H1 (cell line): Measurements from ENCODE around the gene ZNF785. TPM values are rescaled to one million over a fixed set of nuclear protein-coding genes. Genes with fewer than 3 reads are reported as not detected.

ENCODE experiments used
- CTCF ChIA-PET: fragments of 300-600 bp; sonication (Branson Sonifier 250); formaldehyde crosslinking; loops from one replicate; lab custom pipeline; 2021; ENCODE audit not compliant: partially characterized antibody; lab: Charles Lee
- POLR2A ChIA-PET: fragments of 300-600 bp; sonication (Branson Sonifier 250); formaldehyde crosslinking; loops from one replicate; lab custom pipeline; 2021; ENCODE audit warnings: inconsistent platforms; ENCODE audit not compliant: partially characterized antibody; lab: Charles Lee
- DNase-seq, 2 experiments: peaks; one replicate each; pipeline versions ENCODE4 v3.0.0 to v3.0.0-alpha.2; 2010 to 2022; ENCODE audit warnings: low spot score in 2 of 2, low read depth in 1 of 2, mixed read lengths in 1 of 2
- FAIRE-seq: peaks from 2 replicates; lab custom pipeline; 2011; peaks lifted over from hg19 to GRCh38; lab: Jason Lieb, UNC
- H2AFZ ChIP-seq: 2 replicates; pipeline ENCODE4 v1.8.1; 2012; ENCODE audit warnings: low read length, inconsistent platforms
- H2AK5ac ChIP-seq: 2 replicates; pipeline ENCODE4 v1.6.1; 2013; ENCODE audit warnings: low read depth, low read length
- H2BK120ac ChIP-seq: replicated peaks from 2 replicates; pipeline ENCODE3; 2013; ENCODE audit warnings: low read depth, low read length, inconsistent platforms
- H2BK12ac ChIP-seq: 2 replicates; pipeline ENCODE4 v1.6.1; 2013; ENCODE audit warnings: low read depth, low read length
- H2BK15ac ChIP-seq: 2 replicates; pipeline ENCODE4 v1.6.1; 2013; ENCODE audit warnings: low read length
- H2BK20ac ChIP-seq: 2 replicates; pipeline ENCODE4 v1.6.1; 2013; ENCODE audit warnings: low read length
- H2BK5ac ChIP-seq: 2 replicates; pipeline ENCODE4 v1.6.1; 2013; ENCODE audit warnings: low read depth, low read length
- H3K14ac ChIP-seq: 2 replicates; pipeline ENCODE4 v1.6.1; 2013; ENCODE audit warnings: inconsistent platforms; ENCODE audit not compliant: insufficient read length
- H3K18ac ChIP-seq: 2 replicates; pipeline ENCODE4 v1.6.1; 2013; ENCODE audit warnings: low read length; ENCODE audit errors: extremely low read depth
- H3K23ac ChIP-seq: 2 replicates; pipeline ENCODE4 v1.6.1; 2013; ENCODE audit warnings: inconsistent platforms; ENCODE audit not compliant: insufficient read length
- H3K23me2 ChIP-seq: 2 replicates; pipeline ENCODE4 v1.6.1; 2013; ENCODE audit warnings: low read depth, low read length
- H3K27ac ChIP-seq: 2 replicates; pipeline ENCODE4 v1.6.1; 2011; ENCODE audit warnings: low read depth, low read length, inconsistent platforms
- H3K27me3 ChIP-seq, 4 experiments: replicated peaks in 1 of 4; 1 replicate in 1 of 4; 2 replicates in 3 of 4; pipeline versions ENCODE4 v1.6.1 to v1.8.1; 2011 to 2013; ENCODE audit warnings: low read length in 3 of 4, mild to moderate bottlenecking in 3 of 4, inconsistent platforms in 2 of 4, mixed read lengths in 2 of 4, moderate library complexity in 1 of 4; ENCODE audit not compliant: control insufficient read depth in 3 of 4, insufficient read depth in 3 of 4; ENCODE audit errors: extremely low read depth in 1 of 4
- H3K36me3 ChIP-seq, 4 experiments: 2 replicates each; pipeline versions ENCODE4 v1.6.1 to v1.8.1; 2011 to 2013; ENCODE audit warnings: mild to moderate bottlenecking in 4 of 4, low read length in 3 of 4, moderate library complexity in 2 of 4, control low read depth in 1 of 4, inconsistent platforms in 1 of 4; ENCODE audit not compliant: insufficient read depth in 4 of 4, control insufficient read depth in 2 of 4
- H3K4ac ChIP-seq: replicated peaks from 2 replicates; pipeline ENCODE3; 2013; ENCODE audit warnings: low read length, low read depth, mixed read lengths, inconsistent platforms; ENCODE audit not compliant: insufficient read length
- H3K4me1 ChIP-seq, 4 experiments: replicated peaks in 1 of 4; 1 replicate in 1 of 4; 2 replicates in 3 of 4; pipeline versions ENCODE4 v1.6.1 to v1.8.1; 2011 to 2013; ENCODE audit warnings: low read length in 3 of 4, inconsistent platforms in 2 of 4, mixed read lengths in 1 of 4; ENCODE audit not compliant: insufficient read depth in 4 of 4, control insufficient read depth in 3 of 4
- H3K4me2 ChIP-seq, 2 experiments: 2 replicates each; pipeline versions ENCODE4 v1.6.1 to v1.8.1; 2011 to 2013; ENCODE audit warnings: low read depth in 2 of 2, low read length in 2 of 2, control low read depth in 1 of 2, inconsistent platforms in 1 of 2, mild to moderate bottlenecking in 1 of 2; ENCODE audit not compliant: insufficient read depth in 1 of 2
- H3K4me3 ChIP-seq, 4 experiments: fragments of 200-600, 300-600 bp in 1 of 4; sonication (generic), shearing (Covaris generic), sonication (Bioruptor Twin) in 1 of 4; 2 replicates each; pipeline versions ENCODE4 v1.5.1 to v1.8.1; 2011 to 2016; ENCODE audit warnings: low read length in 4 of 4, low read depth in 3 of 4, control low read depth in 2 of 4, inconsistent platforms in 2 of 4, mild to moderate bottlenecking in 2 of 4, mixed read lengths in 1 of 4, moderate library complexity in 1 of 4; ENCODE audit not compliant: insufficient read depth in 2 of 4; ENCODE audit errors: extremely low read depth in 1 of 4
- H3K56ac ChIP-seq: replicated peaks from 2 replicates; pipeline ENCODE3; 2013; ENCODE audit warnings: low read depth, mild to moderate bottlenecking, mixed read lengths, low read length, inconsistent platforms; ENCODE audit not compliant: insufficient read length
- H3K79me1 ChIP-seq: 2 replicates; pipeline ENCODE4 v1.6.1; 2013; ENCODE audit warnings: low read depth, low read length, control low read depth
- H3K79me2 ChIP-seq, 2 experiments: 2 replicates each; pipeline versions ENCODE4 v1.6.1 to v1.8.1; 2012 to 2013; ENCODE audit warnings: low read length in 2 of 2, mild to moderate bottlenecking in 2 of 2, inconsistent platforms in 1 of 2; ENCODE audit not compliant: insufficient read depth in 2 of 2, control insufficient read depth in 1 of 2
- H3K9ac ChIP-seq, 4 experiments: replicated peaks in 1 of 4; 1 replicate in 1 of 4; 2 replicates in 3 of 4; pipeline versions ENCODE4 v1.6.1 to v1.8.1; 2011 to 2013; ENCODE audit warnings: low read depth in 3 of 4, low read length in 3 of 4, control low read depth in 2 of 4, mild to moderate bottlenecking in 2 of 4, moderate library complexity in 2 of 4, inconsistent platforms in 1 of 4; ENCODE audit errors: extremely low read depth in 1 of 4
- H3K9me3 ChIP-seq, 2 experiments: 2 replicates each; pipeline versions ENCODE4 v1.6.1 to v1.8.1; 2012 to 2013; ENCODE audit warnings: mild to moderate bottlenecking in 2 of 2, moderate library complexity in 2 of 2, control low read depth in 1 of 2, inconsistent platforms in 1 of 2, low read depth in 1 of 2, low read length in 1 of 2, mixed read lengths in 1 of 2; ENCODE audit not compliant: insufficient read depth in 2 of 2
- H4K20me1 ChIP-seq, 2 experiments: replicated peaks in 1 of 2; 2 replicates each; pipeline versions ENCODE3 to v1.8.1; 2011 to 2013; ENCODE audit warnings: inconsistent platforms in 2 of 2, low read length in 2 of 2, mild to moderate bottlenecking in 1 of 2; ENCODE audit not compliant: insufficient read depth in 2 of 2, control insufficient read depth in 1 of 2
- H4K5ac ChIP-seq: 2 replicates; pipeline ENCODE4 v1.6.1; 2013; ENCODE audit warnings: low read length, low read depth, mixed read lengths, inconsistent platforms; ENCODE audit not compliant: insufficient read length
- H4K8ac ChIP-seq: 2 replicates; pipeline ENCODE4 v1.8.0; 2013; ENCODE audit warnings: mild to moderate bottlenecking, moderate library complexity, low read length, inconsistent platforms; ENCODE audit not compliant: insufficient read depth; ENCODE audit errors: extremely low read depth
- H4K91ac ChIP-seq: replicated peaks from 2 replicates; pipeline ENCODE3; 2013; ENCODE audit warnings: low read length, mixed read lengths, inconsistent platforms; ENCODE audit not compliant: insufficient read length
- EP300 ChIP-seq, 2 experiments: IDR thresholded peaks; 1 replicate in 1 of 2; 2 replicates in 1 of 2; pipeline ENCODE4 v1.6.1; 2011 to 2012; ENCODE audit warnings: low read depth in 2 of 2, low read length in 2 of 2, mild to moderate bottlenecking in 2 of 2, borderline replicate concordance in 1 of 2, inconsistent platforms in 1 of 2, moderate library complexity in 1 of 2
- POU5F1 ChIP-seq: IDR thresholded peaks from 2 replicates; pipeline ENCODE4 v1.6.1; 2011; ENCODE audit warnings: low read depth, mild to moderate bottlenecking, low read length, moderate library complexity
- RAD21 ChIP-seq, 2 experiments: IDR thresholded peaks in 1 of 2; conservative IDR thresholded peaks in 1 of 2; 2 replicates each; pipeline ENCODE4 v1.6.1; 2011; ENCODE audit warnings: low read depth in 2 of 2, low read length in 2 of 2, improper control_type of control experiment in 1 of 2, inconsistent platforms in 1 of 2, mild to moderate bottlenecking in 1 of 2, moderate library complexity in 1 of 2
- RXRA ChIP-seq: IDR thresholded peaks from 2 replicates; pipeline ENCODE4 v1.6.1; 2011; ENCODE audit warnings: low read depth, mild to moderate bottlenecking, low read length, moderate library complexity; ENCODE audit not compliant: insufficient read depth
- WGBS, 2 experiments: shearing (Covaris generic) in 1 of 2; methylation state at CpG; one replicate each; pipeline versions ENCODE4 v1.1.6 to v1.1.7; 2013 to 2015; ENCODE audit warnings: low lambda C conversion rate in 2 of 2, mixed read lengths in 2 of 2, inconsistent platforms in 1 of 2, low coverage in 1 of 2, missing lambda C conversion rate in 1 of 2; ENCODE audit not compliant: insufficient replicate concordance in 2 of 2, insufficient coverage in 1 of 2, insufficient read length in 1 of 2; ENCODE audit errors: extremely low coverage in 1 of 2, missing lambda C conversion rate in 1 of 2; 5-methylcytosine and 5-hydroxymethylcytosine counted together
- polyA plus RNA-seq, 7 experiments: library from polyadenylated mRNA; depleted of rRNA in 3 of 7; stranded (reverse) in 5 of 7; unstranded in 2 of 7; fragments of >200 nt in 5 of 7; fragments of 200-250 nt in 2 of 7; gene quantifications; 1 replicate in 5 of 7; 2 replicates in 1 of 7; 4 replicates in 1 of 7; pipeline versions ENCODE4 v1.2.1 to v1.2.3, GENCODE V29; 2011 to 2013; ENCODE audit warnings: missing spikeins in 2 of 7, mixed read lengths in 2 of 7
- total RNA-seq: library from RNA; stranded (reverse); fragmentation: NEBNext Ultra II Directional; extraction: Animal tissue kit (Norgen Biotek cat#: 25700); gene quantifications from 2 replicates; pipeline ENCODE4 v1.2.1, GENCODE V29; 2021
- TF ChIP-seq, protein P1 (sequence below), 3 experiments: IDR thresholded peaks; 1 replicate in 2 of 3; 2 replicates in 1 of 3; pipeline versions ENCODE4 v1.5.1 to v1.6.1; 2011; ENCODE audit warnings: low read length in 3 of 3, mild to moderate bottlenecking in 3 of 3, inconsistent platforms in 2 of 3, low read depth in 1 of 3, moderate library complexity in 1 of 3; ENCODE audit not compliant: insufficient read depth in 1 of 3; ENCODE audit errors: control extremely low read depth in 1 of 3

Gene ZNF785
- total and polyA plus RNA-seq, 2 of the 8 experiments (the other 6 are each of a cell fraction or from before 2014, with no cell fraction given): 8.6 to 12.9 TPM

DNA sequence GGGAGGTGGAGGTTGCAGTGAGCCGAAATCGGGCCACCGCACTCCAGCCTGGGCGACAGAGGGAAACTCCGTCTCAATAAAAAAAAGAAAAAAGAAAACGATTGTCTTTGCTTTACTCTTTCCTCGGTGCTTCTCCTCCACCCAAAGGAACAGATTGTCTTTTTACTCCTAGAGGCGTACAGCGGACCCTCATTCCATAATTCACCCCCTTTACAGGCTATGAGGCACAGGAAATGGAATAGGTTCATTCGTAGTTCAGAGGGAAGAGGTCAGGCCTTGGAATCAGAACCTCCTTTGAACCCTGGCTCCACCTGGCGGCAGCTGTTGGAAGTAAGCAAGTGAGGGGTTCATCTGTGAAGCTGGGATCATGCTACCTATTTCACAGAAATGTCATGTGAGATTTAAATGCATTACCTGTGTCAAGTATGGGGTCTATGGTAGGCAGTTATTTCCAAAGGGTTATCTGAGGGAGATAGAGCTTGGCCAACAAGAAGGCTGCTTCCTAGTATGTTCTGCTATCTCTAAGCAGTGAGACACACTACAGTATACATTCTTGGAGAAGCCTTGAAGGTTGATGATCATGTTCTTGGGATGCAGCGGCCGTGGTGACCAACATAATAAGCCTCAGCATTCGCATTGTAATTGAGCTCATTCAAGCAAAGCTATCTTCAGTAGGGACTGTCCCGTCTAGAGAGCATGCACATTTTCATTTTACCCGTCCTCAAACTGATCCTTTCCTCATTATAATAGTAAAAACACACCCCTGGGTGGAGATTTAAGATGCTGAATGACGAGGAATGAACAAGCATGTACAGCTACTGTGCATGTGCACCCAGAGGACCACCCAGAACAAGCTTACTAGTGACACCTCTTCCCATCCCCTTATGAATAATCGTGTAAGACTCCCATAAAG is 43.4 kb upstream of the ZNF785 start:
- H4K20me1 ChIP-seq: no peaks in the 10 kb centered on the region
- no peaks in the 10 kb centered on the region for H3K27me3 ChIP-seq
- H2BK5ac ChIP-seq: no peak overlapping the region
- no peak overlapping the region for H2BK120ac ChIP-seq
- H3K56ac ChIP-seq: no peak overlapping the region
- no peak overlapping the region for H4K91ac ChIP-seq
- H3K9me3 ChIP-seq: no peaks in the 10 kb centered on the region
- no peak overlapping the region for H2BK20ac ChIP-seq
- POLR2A ChIA-PET: interaction anchor here (0.7 to 1.0 kb wide), 2 partner anchors 25 to 49 kb away, joined by 3 read pairs; no protein-coding TSS in a partner anchor
- H3K23ac ChIP-seq: no peak overlapping the region
- H3K79me2 ChIP-seq: no peaks in the 10 kb centered on the region
- no peak overlapping the region for H3K27ac ChIP-seq
- 52% methylated on average over 14 of the region's 18 CpGs; no CpG with 5 or more reads in 1 of the 2 experiments for WGBS, 2 experiments
- 0 out of 2 replicates have a peak overlapping the region, but pooled peaks have one; percentile 15 for H2AFZ ChIP-seq
- no peaks in the 10 kb centered on the region for H3K36me3 ChIP-seq
- H2AK5ac ChIP-seq: no peak overlapping the region
- no peak overlapping the region for H3K4me2 ChIP-seq
- H3K23me2 ChIP-seq: no peaks in the 10 kb centered on the region
- TF ChIP-seq, protein P1, sequence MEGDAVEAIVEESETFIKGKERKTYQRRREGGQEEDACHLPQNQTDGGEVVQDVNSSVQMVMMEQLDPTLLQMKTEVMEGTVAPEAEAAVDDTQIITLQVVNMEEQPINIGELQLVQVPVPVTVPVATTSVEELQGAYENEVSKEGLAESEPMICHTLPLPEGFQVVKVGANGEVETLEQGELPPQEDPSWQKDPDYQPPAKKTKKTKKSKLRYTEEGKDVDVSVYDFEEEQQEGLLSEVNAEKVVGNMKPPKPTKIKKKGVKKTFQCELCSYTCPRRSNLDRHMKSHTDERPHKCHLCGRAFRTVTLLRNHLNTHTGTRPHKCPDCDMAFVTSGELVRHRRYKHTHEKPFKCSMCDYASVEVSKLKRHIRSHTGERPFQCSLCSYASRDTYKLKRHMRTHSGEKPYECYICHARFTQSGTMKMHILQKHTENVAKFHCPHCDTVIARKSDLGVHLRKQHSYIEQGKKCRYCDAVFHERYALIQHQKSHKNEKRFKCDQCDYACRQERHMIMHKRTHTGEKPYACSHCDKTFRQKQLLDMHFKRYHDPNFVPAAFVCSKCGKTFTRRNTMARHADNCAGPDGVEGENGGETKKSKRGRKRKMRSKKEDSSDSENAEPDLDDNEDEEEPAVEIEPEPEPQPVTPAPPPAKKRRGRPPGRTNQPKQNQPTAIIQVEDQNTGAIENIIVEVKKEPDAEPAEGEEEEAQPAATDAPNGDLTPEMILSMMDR (IDR thresholded peaks at IDR 0.05; ENCODE audit: control extremely low read depth in 1 of 3, insufficient read depth in 1 of 3, low read depth in 1 of 3, low read length in 3 of 3): peak; percentile 82 to 94 (median 84)
- no peak for TF ChIP-seq EP300 (IDR thresholded peaks at IDR 0.05; ENCODE audit: borderline replicate concordance in 1 of 2, low read depth in 2 of 2, low read length in 2 of 2)
- TF ChIP-seq POU5F1: no peak
- TF ChIP-seq RAD21 (IDR thresholded peaks at IDR 0.05 in 1 of 2, conservative IDR thresholded peaks at IDR 0.05 in 1 of 2; ENCODE audit: low read depth in 2 of 2, low read length in 2 of 2): peak; percentile 69 to 76
- TF ChIP-seq RXRA: peak; percentile 96; the same call in 1 of the 2 replicates
- no peak overlapping the region for H3K4me3 ChIP-seq
- no peak overlapping the region for H3K4ac ChIP-seq
- H4K8ac ChIP-seq: no peak overlapping the region
- no peak overlapping the region for H3K18ac ChIP-seq
- no peaks in the 10 kb centered on the region for H3K79me1 ChIP-seq
- DNase-seq: peak in 1 of 2 experiments; percentile 98
- no peak overlapping the region for H2BK12ac ChIP-seq
- peak; percentile 55 for FAIRE-seq
- CTCF ChIA-PET: interaction anchor here (0.6 to 8.1 kb wide), 36 partner anchors 8 to 547 kb away, joined by 3 to 74 read pairs (median 5); partner anchors contain the start of genes DCTPP1, ZNF689 and ZNF771
- no peak overlapping the region for H3K9ac ChIP-seq
- H2BK15ac ChIP-seq: no peak overlapping the region
- H3K4me1 ChIP-seq: no peaks in the 10 kb centered on the region
- H4K5ac ChIP-seq: no peak overlapping the region
- H3K14ac ChIP-seq: no peak overlapping the region
